Stimulated activated CD8-positive, alpha-beta memory T cell treated with anti-CD3 and anti-CD28 coated beads, Interleukin-15, amount 100 ng/mL, for 4 hours (primary cell): ENCODE measurements around the gene TIPIN.

Experiments used
- DNase-seq, 2 donors: peaks; one replicate each; pipeline ENCODE4 v3.0.0-alpha.2; 2020; ENCODE audit warnings: low read depth in 2 of 2

TIPIN gene

DNA sequence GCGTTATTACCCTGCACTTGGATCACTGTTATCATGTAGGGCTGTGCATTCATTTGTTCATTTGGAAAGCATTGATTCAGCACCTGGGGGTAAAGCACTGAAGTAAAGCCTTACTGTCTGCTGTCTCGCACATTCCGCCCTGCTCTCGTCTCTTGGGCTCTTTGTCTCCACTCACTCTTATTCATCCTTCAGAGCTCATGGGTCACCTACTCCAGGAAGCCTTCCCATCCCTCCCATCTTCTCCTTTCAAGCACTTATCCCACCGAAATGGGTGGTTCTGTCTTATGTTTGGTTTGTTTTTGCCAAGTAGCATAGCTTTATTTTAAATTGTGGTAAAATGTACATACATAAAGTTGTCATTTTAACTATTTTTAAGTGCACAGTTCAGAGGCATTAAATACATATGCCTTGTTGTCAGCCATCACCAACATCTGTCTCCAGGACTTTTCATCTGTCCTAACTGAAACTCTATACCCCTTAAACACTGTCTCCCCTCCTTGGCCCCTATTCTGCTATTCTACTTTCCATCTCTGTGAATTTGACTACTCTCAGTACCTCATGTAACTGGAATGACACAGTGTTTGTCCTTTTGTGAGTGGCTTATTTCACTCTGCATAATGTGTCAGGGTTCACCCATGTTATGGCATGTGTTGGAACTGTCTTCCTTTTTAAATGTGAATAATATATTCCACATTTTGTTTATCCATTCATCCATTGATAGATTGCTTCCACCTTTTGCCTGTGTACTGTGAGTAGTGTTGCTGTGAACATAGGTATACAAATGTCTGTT, 53.8 kb downstream of the TIPIN start:
- DNase-seq = no peak

DNA sequence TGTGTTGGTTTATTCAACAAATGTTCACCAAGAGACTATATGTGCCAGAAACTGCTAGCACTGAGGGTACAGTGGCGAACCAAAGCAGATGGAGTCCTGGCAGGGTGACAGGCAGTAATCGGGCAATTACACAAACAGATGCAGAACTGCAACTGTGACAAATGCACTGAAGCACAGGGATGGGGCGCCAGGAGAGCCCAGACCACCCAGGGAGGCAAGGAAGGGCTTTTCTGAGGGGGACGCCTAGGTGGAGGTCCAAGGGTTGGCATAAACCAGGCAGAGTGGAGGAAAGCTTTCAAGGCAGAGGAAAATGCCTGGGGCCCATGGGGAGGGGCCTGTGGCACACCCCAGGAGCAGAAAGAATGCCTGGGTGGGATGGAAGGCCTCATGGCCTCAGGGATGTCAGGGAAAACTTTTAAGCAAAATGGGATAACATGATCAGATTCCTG, 57.7 kb downstream of the TIPIN start:
- DNase-seq = no peak

DNA sequence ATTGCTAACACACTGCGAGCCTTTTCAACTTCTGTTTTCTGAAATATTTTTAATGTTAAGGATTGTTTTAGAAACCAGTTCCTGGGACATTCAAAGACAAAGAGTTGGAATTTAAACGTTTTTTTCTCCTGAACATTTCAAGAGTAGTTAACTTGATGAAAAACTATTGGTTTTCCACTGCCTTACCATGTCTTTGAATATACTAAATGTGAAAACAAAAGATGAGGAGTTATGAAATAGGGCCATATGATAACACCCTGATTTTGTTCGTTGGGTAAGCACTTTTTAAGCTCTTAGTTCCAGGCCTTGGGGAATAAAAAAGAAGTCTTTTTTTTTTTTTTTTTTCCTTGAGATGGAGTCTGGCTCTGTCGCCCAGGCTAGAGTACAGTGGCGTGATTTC, 60.3 kb downstream of the TIPIN start:
- DNase-seq = no peak

GRCh38 chr15:66294932-66295235, 61.6 kb downstream of the TIPIN start:
- no peak for DNase-seq

GRCh38 chr15:66294157-66294931, 62.1 kb downstream of the TIPIN start:
- DNase-seq = no peak

- DNase-seq = peak in 1 of 2 donors; percentile 43
These were observed 62.9 kb downstream of the TIPIN start, which contains the start of gene DIS3L for GRCh38 chr15:66293419-66294156. Gene DIS3L, plus strand, starts transcription at chr15:66293568. Its CDS starts 29 bp downstream, at chr15:66293597.

DNA sequence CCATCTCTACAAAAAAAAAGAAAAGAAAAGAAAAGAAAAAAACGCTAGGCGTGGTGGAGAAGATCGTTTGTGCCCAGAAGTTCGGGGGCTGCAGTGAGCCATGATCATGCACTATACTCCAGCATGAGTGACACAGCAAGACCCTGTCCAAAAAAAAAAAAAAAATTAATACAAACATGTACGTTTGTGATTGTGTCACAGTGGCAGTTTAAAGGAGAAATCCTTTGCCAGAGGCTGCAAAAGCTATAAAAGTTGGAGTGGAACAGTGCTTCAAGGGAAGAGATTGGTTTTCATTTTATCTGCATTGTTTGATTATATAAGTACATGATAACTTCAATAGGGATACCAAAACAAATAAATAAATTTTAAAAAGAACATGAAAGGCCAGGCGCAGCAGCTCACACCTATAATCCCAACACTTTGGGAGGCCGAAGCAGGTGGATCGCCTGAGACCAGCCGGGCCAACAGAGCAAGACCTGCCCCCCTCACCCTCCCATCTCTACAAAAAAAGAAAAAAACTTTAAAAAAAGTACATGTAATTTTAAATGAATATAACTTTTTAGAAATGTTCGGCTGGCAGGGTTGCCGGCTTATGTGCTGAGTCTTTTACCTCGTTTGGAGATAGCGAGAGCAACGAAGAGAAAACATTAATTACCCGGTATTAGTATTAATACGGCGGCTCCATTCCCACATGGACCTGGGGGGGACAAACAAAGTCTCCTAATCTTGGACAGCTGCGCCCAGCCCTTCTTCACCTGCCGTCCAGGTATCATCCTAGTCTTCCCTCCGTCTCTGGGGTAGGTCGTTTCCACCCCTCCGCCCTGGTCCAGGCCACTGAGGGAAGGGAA, 63.7 kb downstream of the TIPIN start:
- no peak for DNase-seq

- DNase-seq = no peak
These were observed 64.5 kb downstream of the TIPIN start for GRCh38 chr15:66291816-66292570.

- DNase-seq = no peak
These were observed 66.0 kb downstream of the TIPIN start for GRCh38 chr15:66290518-66290917.

- no peak for DNase-seq
These were observed 66.5 kb downstream of the TIPIN start for GRCh38 chr15:66290007-66290406.

DNA sequence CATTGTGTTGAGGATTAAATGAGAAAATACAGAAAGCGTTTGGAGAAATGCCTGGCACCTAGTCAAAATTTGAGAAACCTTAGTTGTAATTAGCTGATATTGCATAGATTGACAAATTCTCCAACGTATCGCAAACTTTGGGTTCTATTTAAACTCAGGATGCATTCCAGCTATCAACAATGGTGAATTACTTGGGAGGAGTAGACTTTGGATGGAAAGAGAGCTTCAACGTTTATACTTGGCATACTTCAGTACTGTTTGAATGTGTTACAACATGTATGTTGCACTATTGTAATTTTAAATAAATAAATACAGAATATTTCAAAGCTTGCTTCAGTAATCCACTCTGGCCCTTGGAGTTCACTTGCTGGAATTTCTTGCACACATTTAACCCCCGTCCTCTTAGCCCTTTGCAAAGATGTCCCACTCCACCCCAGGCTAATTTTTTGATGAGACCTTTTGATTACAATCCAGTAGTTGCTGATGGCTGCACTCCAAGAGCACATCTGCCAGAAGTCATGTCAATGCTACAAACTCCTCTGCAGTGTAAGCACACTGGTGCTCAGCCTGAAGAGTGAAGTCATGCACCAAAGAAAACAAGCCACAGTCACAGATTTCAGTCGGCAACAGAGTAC, 67.8 kb downstream of the TIPIN start:
- DNase-seq = no peak

GRCh38 chr15:66288093-66288492, 68.4 kb downstream of the TIPIN start:
- no peak for DNase-seq

GRCh38 chr15:66287461-66288057, 68.9 kb downstream of the TIPIN start:
- DNase-seq = no peak
